Measurements from ENCODE around the gene TMEM233. TPM values are rescaled to one million over a fixed set of nuclear protein-coding genes. Genes with fewer than 3 reads are reported as not detected.
"Not testable (repeated sequence)": the region's sequence is repeated elsewhere in the genome, so short reads cannot be mapped to it uniquely, and the experiment has no call there.

The TMEM233 gene
- total and polyA plus RNA-seq, 10 of the 15 experiments (the other 5 are each of a cell fraction or from before 2014, with no cell fraction given) = not detected

DNA sequence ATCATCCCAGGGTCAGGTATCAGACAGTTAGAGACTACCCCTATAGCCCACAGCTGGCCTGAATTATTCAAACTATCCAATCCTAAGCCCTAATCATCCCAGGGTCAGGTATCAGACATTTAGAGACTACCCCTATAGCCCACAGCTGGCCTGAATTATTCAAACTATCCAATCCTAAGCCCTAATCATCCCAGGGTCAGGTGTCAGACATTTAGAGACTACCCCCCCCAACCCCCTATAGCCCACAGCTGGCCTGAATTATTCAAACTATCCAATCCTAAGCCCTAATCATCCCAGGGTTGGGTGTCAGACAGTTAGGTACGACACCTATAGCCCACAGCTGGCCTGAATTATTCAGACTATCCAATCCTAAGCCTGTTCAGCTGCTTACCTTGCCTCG is 63.4 kb downstream of the TMEM233 start:
- H3K36me3 ChIP-seq (ENCODE audit: control insufficient read depth in 2 of 2, insufficient read depth in 2 of 2, low read length in 1 of 2); H3K79me2 ChIP-seq (ENCODE audit: control insufficient read depth, insufficient read depth, low read length); H3K4me1 ChIP-seq (ENCODE audit: control insufficient read depth, insufficient read depth, low read length); H3K27me3 ChIP-seq (replicated peaks in 1 of 2; ENCODE audit: control insufficient read depth in 2 of 2, insufficient read depth in 2 of 2, low read length in 1 of 2); FAIRE-seq; H3K27ac ChIP-seq (ENCODE audit: control insufficient read depth, insufficient read depth); DNase-seq (ENCODE audit: low read depth, low spot score); SMC1A ChIA-PET (ENCODE audit: uncharacterized antibody, unreplicated experiment); BruUV-seq (replicated peaks); H2AFZ ChIP-seq (ENCODE audit: control insufficient read depth, low read depth, low read length); H3K9me3 ChIP-seq (replicated peaks; ENCODE audit: control insufficient read depth, insufficient read depth, low read length); H3K4me2 ChIP-seq (ENCODE audit: control insufficient read depth, insufficient read depth); RAD21 ChIA-PET (ENCODE audit: unreplicated experiment); intact Hi-C loops (cut with micrococcal nuclease; ENCODE audit: unreplicated experiment); H4K20me1 ChIP-seq (ENCODE audit: control insufficient read depth, insufficient read depth); ATAC-seq; H3K4me3 ChIP-seq; H3K9ac ChIP-seq (ENCODE audit: control insufficient read depth, insufficient read depth, low read length): not testable (repeated sequence)
- ChIA-PET CTCF (interaction anchor here (0.6 to 1.6 kb wide), 2 partner anchors 20 to 246 kb away, joined by 3 to 6 read pairs; no protein-coding TSS in a partner anchor), POLR2A (interaction anchor here (1.4 kb wide), 1 partner anchor 9 kb away, joined by 4 read pairs; no protein-coding TSS in a partner anchor)
- in situ Hi-C loops (cut with MboI) = loop anchor here (25.0 kb wide), 1 partner anchor 1520 kb away; the partner anchor contains the start of gene PEBP1
- 19% methylated on average over 2 of the region's 2 CpGs for whole genome bisulfite sequencing (ENCODE audit: insufficient coverage, insufficient replicate concordance, low lambda C conversion rate, missing lambda C conversion rate)

DNA sequence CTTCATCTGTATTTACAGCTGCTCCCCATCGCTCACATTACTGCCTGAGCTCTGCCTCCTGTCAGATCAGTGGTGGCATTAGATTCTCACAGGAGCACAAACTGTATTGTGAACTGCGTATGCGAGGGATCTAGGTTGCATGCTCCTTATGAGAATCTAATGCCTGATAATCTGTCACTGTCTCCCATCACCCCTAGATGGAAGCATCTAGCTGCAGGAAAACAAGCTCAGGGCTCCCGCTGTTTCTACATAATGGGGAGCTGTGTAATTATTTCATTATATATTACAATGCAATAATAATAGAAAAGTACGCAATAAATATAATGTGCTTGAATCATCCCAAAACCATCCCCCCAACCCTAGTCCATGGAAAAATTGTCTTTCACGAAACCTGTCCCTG is 64.6 kb downstream of the TMEM233 start:
- intact Hi-C loops (cut with micrococcal nuclease; ENCODE audit: unreplicated experiment); POLR2A ChIA-PET; H3K27me3 ChIP-seq (replicated peaks in 1 of 2; ENCODE audit: control insufficient read depth in 2 of 2, insufficient read depth in 2 of 2, low read length in 1 of 2): not testable (repeated sequence)

More for the DNA sequence above, 64.6 kb downstream of the TMEM233 start:
- not testable (repeated sequence) for DNase-seq (ENCODE audit: low read depth, low spot score); H3K36me3 ChIP-seq (ENCODE audit: control insufficient read depth in 2 of 2, insufficient read depth in 2 of 2, low read length in 1 of 2); BruUV-seq (replicated peaks); H3K9ac ChIP-seq (ENCODE audit: control insufficient read depth, insufficient read depth, low read length); FAIRE-seq; H3K4me3 ChIP-seq; H3K9me3 ChIP-seq (replicated peaks; ENCODE audit: control insufficient read depth, insufficient read depth, low read length); H2AFZ ChIP-seq (ENCODE audit: control insufficient read depth, low read depth, low read length); H3K4me1 ChIP-seq (ENCODE audit: control insufficient read depth, insufficient read depth, low read length); H3K79me2 ChIP-seq (ENCODE audit: control insufficient read depth, insufficient read depth, low read length); H3K4me2 ChIP-seq (ENCODE audit: control insufficient read depth, insufficient read depth); H4K20me1 ChIP-seq (ENCODE audit: control insufficient read depth, insufficient read depth); ATAC-seq; H3K27ac ChIP-seq (ENCODE audit: control insufficient read depth, insufficient read depth)
- ChIA-PET RAD21 (ENCODE audit: unreplicated experiment) (interaction anchor here (1.0 to 1.7 kb wide), 5 partner anchors 9 to 244 kb away, joined by 3 to 5 read pairs (median 3); partner anchors contain the start of gene PRKAB1), CTCF (interaction anchor here (0.6 to 2.5 kb wide), 12 partner anchors 9 to 245 kb away, joined by 3 to 23 read pairs (median 7); partner anchors contain the start of gene PRKAB1), SMC1A (ENCODE audit: uncharacterized antibody, unreplicated experiment) (interaction anchor here (0.6 to 1.3 kb wide), 4 partner anchors 9 to 244 kb away, joined by 3 to 9 read pairs (median 5); no protein-coding TSS in a partner anchor)
- 88% methylated on average over 6 of the region's 6 CpGs for WGBS (ENCODE audit: insufficient coverage, insufficient replicate concordance, low lambda C conversion rate, missing lambda C conversion rate)
- TF ChIP-seq RAD21 (IDR thresholded peaks at IDR 0.05; ENCODE audit: insufficient read depth, low read depth, low read length) = peak; percentile 30; the same call in 1 of the 2 replicates
- TF ChIP-seq, protein P1, sequence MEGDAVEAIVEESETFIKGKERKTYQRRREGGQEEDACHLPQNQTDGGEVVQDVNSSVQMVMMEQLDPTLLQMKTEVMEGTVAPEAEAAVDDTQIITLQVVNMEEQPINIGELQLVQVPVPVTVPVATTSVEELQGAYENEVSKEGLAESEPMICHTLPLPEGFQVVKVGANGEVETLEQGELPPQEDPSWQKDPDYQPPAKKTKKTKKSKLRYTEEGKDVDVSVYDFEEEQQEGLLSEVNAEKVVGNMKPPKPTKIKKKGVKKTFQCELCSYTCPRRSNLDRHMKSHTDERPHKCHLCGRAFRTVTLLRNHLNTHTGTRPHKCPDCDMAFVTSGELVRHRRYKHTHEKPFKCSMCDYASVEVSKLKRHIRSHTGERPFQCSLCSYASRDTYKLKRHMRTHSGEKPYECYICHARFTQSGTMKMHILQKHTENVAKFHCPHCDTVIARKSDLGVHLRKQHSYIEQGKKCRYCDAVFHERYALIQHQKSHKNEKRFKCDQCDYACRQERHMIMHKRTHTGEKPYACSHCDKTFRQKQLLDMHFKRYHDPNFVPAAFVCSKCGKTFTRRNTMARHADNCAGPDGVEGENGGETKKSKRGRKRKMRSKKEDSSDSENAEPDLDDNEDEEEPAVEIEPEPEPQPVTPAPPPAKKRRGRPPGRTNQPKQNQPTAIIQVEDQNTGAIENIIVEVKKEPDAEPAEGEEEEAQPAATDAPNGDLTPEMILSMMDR (IDR thresholded peaks at IDR 0.05 in 2 of 3, conservative IDR thresholded peaks at IDR 0.05 in 1 of 3; ENCODE audit: control insufficient read depth in 2 of 3, extremely low read depth in 1 of 3, insufficient read depth in 1 of 3, low read depth in 3 of 3, low read length in 3 of 3) = peak in 1 of 3 experiments; percentile 4; a peak in 1 of 6 replicates
- in situ Hi-C loops (cut with MboI) = loop anchor here (25.0 kb wide), 1 partner anchor 1521 kb away; the partner anchor contains the start of gene PEBP1

Measured in GM12878 (cell line).